ENCODE measurements around the gene OLFM3. TPM values are rescaled to one million over a fixed set of nuclear protein-coding genes. Genes with fewer than 3 reads are reported as not detected.

The OLFM3 gene
- total RNA-seq, 1 donor from 2014 or later = not detected

GRCh38 chr1:101977266-101977665 lies 19.5 kb downstream of the OLFM3 start:
- no peaks in the 10 kb centered on the region for H3K27me3 ChIP-seq (ENCODE audit: low read depth)
- no peak overlapping the region for H3K27ac ChIP-seq (replicated peaks)
- H3K4me1 ChIP-seq = no peaks in the 10 kb centered on the region
- no peak for DNase-seq
- H3K36me3 ChIP-seq = no peaks in the 10 kb centered on the region
- H3K9me3 ChIP-seq (replicated peaks) = no peaks in the 10 kb centered on the region
- H3K4me3 ChIP-seq = no peak overlapping the region
- no peak for TF ChIP-seq CTCF (IDR thresholded peaks at IDR 0.05; ENCODE audit: borderline replicate concordance)
- intact Hi-C loops (cut with micrococcal nuclease) = no loop called here

GRCh38 chr1:101976161-101976560 lies 20.6 kb downstream of the OLFM3 start:
- TF ChIP-seq CTCF (IDR thresholded peaks at IDR 0.05; ENCODE audit: borderline replicate concordance) = no peak
- Histone ChIP-seq H3K9me3 (replicated peaks) (no peaks in the 10 kb centered on the region), H3K4me3 (no peak overlapping the region), H3K36me3 (no peaks in the 10 kb centered on the region), H3K27me3 (ENCODE audit: low read depth) (no peaks in the 10 kb centered on the region), H3K4me1 (no peaks in the 10 kb centered on the region), H3K27ac (replicated peaks) (no peak overlapping the region)
- intact Hi-C loops (cut with micrococcal nuclease) = no loop called here
- DNase-seq = no peak

- intact Hi-C loops (cut with micrococcal nuclease) = no loop called here
- no peaks in the 10 kb centered on the region for H3K36me3 ChIP-seq
- no peaks in the 10 kb centered on the region for H3K4me1 ChIP-seq
- no peak overlapping the region for H3K27ac ChIP-seq (replicated peaks)
- DNase-seq = no peak
- no peak for TF ChIP-seq CTCF (IDR thresholded peaks at IDR 0.05; ENCODE audit: borderline replicate concordance)
- no peak overlapping the region for H3K4me3 ChIP-seq
- H3K9me3 ChIP-seq (replicated peaks) = no peaks in the 10 kb centered on the region
- no peaks in the 10 kb centered on the region for H3K27me3 ChIP-seq (ENCODE audit: low read depth)
These were observed 21.4 kb downstream of the OLFM3 start for GRCh38 chr1:101975371-101975770.

- Histone ChIP-seq H3K9me3 (replicated peaks) (no peaks in the 10 kb centered on the region), H3K27me3 (ENCODE audit: low read depth) (no peaks in the 10 kb centered on the region), H3K27ac (replicated peaks) (no peak overlapping the region), H3K4me1 (no peaks in the 10 kb centered on the region), H3K36me3 (no peaks in the 10 kb centered on the region), H3K4me3 (no peak overlapping the region)
- no peak for TF ChIP-seq CTCF (IDR thresholded peaks at IDR 0.05; ENCODE audit: borderline replicate concordance)
- DNase-seq = no peak
- intact Hi-C loops (cut with micrococcal nuclease) = no loop called here
These were observed 22.0 kb downstream of the OLFM3 start for GRCh38 chr1:101974599-101975274.

GRCh38 chr1:101971304-101971703 lies 25.4 kb downstream of the OLFM3 start:
- no peaks in the 10 kb centered on the region for H3K27me3 ChIP-seq (ENCODE audit: low read depth)
- H3K27ac ChIP-seq (replicated peaks) = no peak overlapping the region
- no peaks in the 10 kb centered on the region for H3K4me1 ChIP-seq
- no peaks in the 10 kb centered on the region for H3K9me3 ChIP-seq (replicated peaks)
- no peak overlapping the region for H3K4me3 ChIP-seq
- TF ChIP-seq CTCF (IDR thresholded peaks at IDR 0.05; ENCODE audit: borderline replicate concordance) = no peak
- DNase-seq = no peak
- no peaks in the 10 kb centered on the region for H3K36me3 ChIP-seq
- intact Hi-C loops (cut with micrococcal nuclease) = no loop called here

Data from left ventricle myocardium inferior (tissue), 1 donor.